Ishikawa (cell line): ENCODE results near the gene PDP2.

Experiments
- EP300 ChIP-seq: IDR thresholded peaks from 2 replicates; pipeline ENCODE4 v1.6.1; 2012; ENCODE audit warnings: borderline replicate concordance
- FOXM1 ChIP-seq: IDR thresholded peaks from 2 replicates; pipeline ENCODE4 v1.6.1; 2012; ENCODE audit warnings: low read depth, borderline replicate concordance
- MAX ChIP-seq: IDR thresholded peaks from 2 replicates; pipeline ENCODE4 v1.6.1; 2012
- NFIC ChIP-seq: IDR thresholded peaks from 2 replicates; pipeline ENCODE4 v1.6.1; 2012
- RAD21 ChIP-seq: IDR thresholded peaks from 2 replicates; pipeline ENCODE4 v1.6.1; 2012; ENCODE audit warnings: low read depth
- REST ChIP-seq: IDR thresholded peaks from 2 replicates; pipeline ENCODE4 v1.6.1; 2012; ENCODE audit warnings: low read depth, mild to moderate bottlenecking
- TAF1 ChIP-seq: IDR thresholded peaks from 2 replicates; pipeline ENCODE4 v1.6.1; 2012; ENCODE audit warnings: low read depth, mild to moderate bottlenecking
- YY1 ChIP-seq: IDR thresholded peaks from 2 replicates; pipeline ENCODE4 v1.6.1; 2012; ENCODE audit warnings: low read depth

- TF ChIP-seq TAF1 (no peak), YY1 (no peak), NFIC (no peak), RAD21 (no peak), MAX (no peak), REST (no peak), FOXM1 (no peak), EP300 (no peak)
Measured at GRCh38 chr16:66842765-66843164, 37.5 kb upstream of the PDP2 start.
